ENCODE results near the gene LYRM4. TPM values are rescaled to one million over a fixed set of nuclear protein-coding genes. Genes with fewer than 3 reads are reported as not detected.

LYRM4 gene
- total RNA-seq, 1 donor from 2014 or later = 28.5 TPM

DNA sequence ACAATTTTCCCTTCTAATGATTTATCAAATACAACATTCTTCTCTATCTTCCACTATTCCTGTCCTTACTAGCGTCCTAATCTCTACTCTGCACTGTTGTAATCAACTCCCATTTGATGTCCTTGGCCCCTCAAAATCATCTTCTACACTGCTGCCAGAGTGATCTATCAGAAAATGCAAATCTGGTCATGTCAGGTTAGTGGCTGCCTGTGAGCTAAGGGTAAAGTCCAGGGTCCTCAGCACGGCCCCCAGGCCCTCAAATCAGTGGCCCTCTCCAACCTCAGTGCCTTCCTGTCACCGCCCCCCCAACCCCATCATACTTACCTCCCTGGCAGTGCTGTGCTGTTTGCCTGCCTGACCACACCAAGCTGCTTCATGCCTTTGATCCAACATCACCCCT is 3.8 kb downstream of the LYRM4 start:
- Histone ChIP-seq H3K27ac (replicated peaks) (no peak overlapping the region), H3K9me3 (replicated peaks) (no peaks in the 10 kb centered on the region), H3K4me1 (peaks cover 24% of the 10 kb centered on the region), H3K27me3 (ENCODE audit: low read depth) (no peaks in the 10 kb centered on the region), H3K36me3 (peaks cover 7% of the 10 kb centered on the region), H3K4me3 (no peak overlapping the region)
- no peak for TF ChIP-seq CTCF (IDR thresholded peaks at IDR 0.05; ENCODE audit: borderline replicate concordance)
- DNase-seq = no peak
- intact Hi-C loops (cut with micrococcal nuclease) = no loop called here

- H3K36me3 ChIP-seq = peaks cover 15% of the 10 kb centered on the region
- TF ChIP-seq CTCF (IDR thresholded peaks at IDR 0.05; ENCODE audit: borderline replicate concordance) = no peak
- H3K4me1 ChIP-seq = no peaks in the 10 kb centered on the region
- H3K4me3 ChIP-seq = no peak overlapping the region
- H3K9me3 ChIP-seq (replicated peaks) = no peaks in the 10 kb centered on the region
- intact Hi-C loops (cut with micrococcal nuclease) = no loop called here
- H3K27ac ChIP-seq (replicated peaks) = no peak overlapping the region
- no peak for DNase-seq
- no peaks in the 10 kb centered on the region for H3K27me3 ChIP-seq (ENCODE audit: low read depth)
Measured at GRCh38 chr6:5250911-5251310, 9.8 kb downstream of the LYRM4 start.

GRCh38 chr6:5250451-5250850 is 10.3 kb downstream of the LYRM4 start:
- Histone ChIP-seq H3K36me3 (peaks cover 15% of the 10 kb centered on the region), H3K27ac (replicated peaks) (no peak overlapping the region), H3K4me1 (no peaks in the 10 kb centered on the region), H3K27me3 (ENCODE audit: low read depth) (no peaks in the 10 kb centered on the region), H3K9me3 (replicated peaks) (no peaks in the 10 kb centered on the region), H3K4me3 (no peak overlapping the region)
- intact Hi-C loops (cut with micrococcal nuclease) = no loop called here
- no peak for TF ChIP-seq CTCF (IDR thresholded peaks at IDR 0.05; ENCODE audit: borderline replicate concordance)
- no peak for DNase-seq

- H3K36me3 ChIP-seq = peaks cover 15% of the 10 kb centered on the region
- TF ChIP-seq CTCF (IDR thresholded peaks at IDR 0.05; ENCODE audit: borderline replicate concordance) = no peak
- no peak overlapping the region for H3K4me3 ChIP-seq
- no peaks in the 10 kb centered on the region for H3K9me3 ChIP-seq (replicated peaks)
- no peak for DNase-seq
- H3K27me3 ChIP-seq (ENCODE audit: low read depth) = no peaks in the 10 kb centered on the region
- H3K4me1 ChIP-seq = no peaks in the 10 kb centered on the region
- H3K27ac ChIP-seq (replicated peaks) = no peak overlapping the region
- intact Hi-C loops (cut with micrococcal nuclease) = no loop called here
Measured at GRCh38 chr6:5249451-5250122, 11.2 kb downstream of the LYRM4 start.

DNA sequence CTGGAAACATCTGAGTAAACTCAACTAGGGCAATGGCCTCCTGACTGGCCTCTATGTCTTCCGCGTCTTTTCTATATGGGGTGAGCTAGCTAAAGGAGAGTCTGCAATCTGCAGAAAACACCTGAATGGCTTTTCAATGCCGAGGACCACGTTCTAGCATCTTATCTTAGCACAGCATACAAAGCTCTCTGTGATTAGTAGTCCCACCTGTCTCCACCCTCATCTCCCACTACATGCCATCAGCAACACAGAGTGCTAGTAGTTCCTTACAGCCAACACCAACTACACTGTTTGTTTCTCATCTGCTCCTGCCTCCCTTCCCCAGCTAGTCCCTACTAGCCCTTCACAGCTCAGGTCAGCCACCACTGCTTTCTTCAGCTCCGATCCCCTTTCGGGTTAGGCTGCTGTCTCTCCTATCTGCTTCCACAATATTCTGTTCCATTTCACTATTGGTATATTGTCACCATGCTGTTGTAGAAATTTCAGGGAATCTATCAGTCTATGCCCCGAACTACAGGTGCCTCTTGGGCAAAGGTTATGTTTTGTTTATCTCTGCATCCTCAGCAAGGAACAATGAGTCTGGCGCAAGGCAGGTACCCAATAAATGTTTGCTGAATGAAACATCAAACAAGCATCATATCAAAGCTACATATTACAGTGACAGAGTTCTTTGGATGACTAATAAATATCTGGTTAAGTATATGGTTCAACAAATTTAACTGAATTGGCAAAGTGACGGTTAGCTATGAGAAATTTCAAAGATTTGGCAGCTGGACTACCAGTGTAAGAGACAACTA is 12.2 kb downstream of the LYRM4 start:
- H3K27ac ChIP-seq (replicated peaks) = no peak overlapping the region
- no peaks in the 10 kb centered on the region for H3K4me1 ChIP-seq
- DNase-seq = no peak
- H3K9me3 ChIP-seq (replicated peaks) = no peaks in the 10 kb centered on the region
- peaks cover 11% of the 10 kb centered on the region for H3K36me3 ChIP-seq
- no peak overlapping the region for H3K4me3 ChIP-seq
- no peak for TF ChIP-seq CTCF (IDR thresholded peaks at IDR 0.05; ENCODE audit: borderline replicate concordance)
- intact Hi-C loops (cut with micrococcal nuclease) = no loop called here
- H3K27me3 ChIP-seq (ENCODE audit: low read depth) = no peaks in the 10 kb centered on the region

Measured in left ventricle myocardium inferior (tissue), 1 donor.